ENCODE results near the gene PTPRN2. TPM values are rescaled to one million over a fixed set of nuclear protein-coding genes. Genes with fewer than 3 reads are reported as not detected.

Gene PTPRN2
- total RNA-seq, 1 experiment from 2014 or later: 2.1 TPM

GRCh38 chr7:158378978-158379377 lies 208.6 kb downstream of the PTPRN2 start:
- no peak for ATAC-seq

DNA sequence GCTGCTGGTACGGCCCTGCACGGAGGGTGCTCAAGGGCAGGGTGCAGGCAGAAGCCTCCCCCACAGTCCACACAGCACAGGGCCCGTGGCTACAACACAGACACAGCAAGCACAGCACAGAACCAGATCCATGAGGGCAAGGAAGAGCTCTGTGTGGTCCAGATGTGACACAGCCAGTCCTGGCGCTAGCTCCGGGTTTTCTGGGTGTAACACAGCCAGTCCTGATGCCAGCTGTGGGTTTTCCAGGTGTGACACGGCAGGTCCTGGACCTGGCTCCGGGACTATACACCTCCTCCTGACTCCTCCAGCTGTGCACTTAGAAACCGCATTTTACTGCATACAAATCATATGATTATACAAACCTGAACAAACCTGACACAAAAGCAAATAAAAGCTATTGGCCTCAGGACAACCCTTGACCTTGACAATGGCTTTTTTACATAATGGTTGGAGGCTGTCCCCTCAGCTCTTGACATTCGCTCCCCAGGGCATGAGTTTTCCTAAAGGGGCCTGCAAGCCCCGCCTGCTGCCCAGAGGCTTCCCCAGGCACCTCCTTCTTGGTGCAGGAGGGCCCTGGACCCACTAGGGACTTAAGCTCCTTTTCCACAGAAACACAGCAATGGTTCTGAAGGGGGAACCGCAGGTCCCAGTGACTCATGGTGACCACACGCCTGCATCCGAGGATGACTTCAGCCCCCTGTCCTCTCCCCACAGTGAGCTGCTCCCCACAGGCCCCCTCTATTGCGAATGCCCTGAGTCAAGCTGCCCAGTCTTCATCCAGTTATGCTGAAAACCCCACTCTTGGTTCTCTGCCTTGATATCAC lies 209.6 kb downstream of the PTPRN2 start:
- Histone ChIP-seq H3K4me1 (ENCODE audit: control insufficient read depth in 1 of 2, insufficient read depth in 2 of 2, low read length in 2 of 2) (no peaks in the 10 kb centered on the region), H3K9me2 (ENCODE audit: insufficient read depth) (no peaks in the 10 kb centered on the region), H3K79me2 (ENCODE audit: insufficient read depth, low read length) (no peaks in the 10 kb centered on the region), H3K27ac (ENCODE audit: low read depth, low read length) (no peak overlapping the region), H3K9ac (ENCODE audit: low read length) (no peak overlapping the region), H4K20me1 (ENCODE audit: insufficient read depth) (no peaks in the 10 kb centered on the region), H3K4me2 (ENCODE audit: low read length) (no peak overlapping the region), H2AFZ (ENCODE audit: low read depth, low read length, poor library complexity, severe bottlenecking) (no peak overlapping the region), H3K27me3 (ENCODE audit: insufficient read depth, low read length) (peaks cover 12% of the 10 kb centered on the region), H3K4me3 (replicated peaks in 1 of 2; ENCODE audit: low read depth in 1 of 2, low read length in 2 of 2) (no peak overlapping the region), H3K36me3 (ENCODE audit: control insufficient read depth in 1 of 2, insufficient read depth in 2 of 2, low read length in 2 of 2) (no peaks in the 10 kb centered on the region), H3K9me3 (ENCODE audit: control insufficient read depth in 1 of 2, insufficient read depth in 1 of 2, low read depth in 1 of 2, low read length in 2 of 2) (no peaks in the 10 kb centered on the region)
- ATAC-seq (no peak), DNase-seq (ENCODE audit: low read depth, low spot score) (no peak)
- BruUV-seq (replicated peaks): no TSS peak
- ChIA-PET RAD21 (ENCODE audit: low non-redundant PET in 1 of 2, low total read pairs in 2 of 2, uncharacterized antibody in 2 of 2, unreplicated experiment in 2 of 2) (no interaction called here), POLR2A (no interaction called here), CTCF (no interaction called here)
- intact Hi-C loops (cut with micrococcal nuclease): no loop called here
- TF ChIP-seq SIN3A (IDR thresholded peaks at IDR 0.05; ENCODE audit: low read depth) (no peak), RAD21 (IDR thresholded peaks at IDR 0.05; ENCODE audit: low read depth) (no peak), TCF7L2 (IDR thresholded peaks at IDR 0.05; ENCODE audit: borderline replicate concordance, extremely low read depth, insufficient read depth, insufficient read length) (no peak), ZFX (IDR thresholded peaks at IDR 0.05) (no peak), SRF (IDR thresholded peaks at IDR 0.05; ENCODE audit: low read depth) (no peak), EZH2phosphoT487 (IDR thresholded peaks at IDR 0.05; ENCODE audit: borderline replicate concordance) (no peak), JUND (IDR thresholded peaks at IDR 0.05) (no peak), ZNF274 (IDR thresholded peaks at IDR 0.05; ENCODE audit: low read depth, low read length) (no peak), CTCF (IDR thresholded peaks at IDR 0.05 in 2 of 3, conservative IDR thresholded peaks at IDR 0.05 in 1 of 3; ENCODE audit: borderline replicate concordance in 1 of 3, insufficient read depth in 1 of 3, low read depth in 2 of 3, low read length in 2 of 3) (no peak), POLR2AphosphoS5 (IDR thresholded peaks at IDR 0.05; ENCODE audit: low read depth, low read length) (no peak)
- TF ChIP-seq, protein P1, sequence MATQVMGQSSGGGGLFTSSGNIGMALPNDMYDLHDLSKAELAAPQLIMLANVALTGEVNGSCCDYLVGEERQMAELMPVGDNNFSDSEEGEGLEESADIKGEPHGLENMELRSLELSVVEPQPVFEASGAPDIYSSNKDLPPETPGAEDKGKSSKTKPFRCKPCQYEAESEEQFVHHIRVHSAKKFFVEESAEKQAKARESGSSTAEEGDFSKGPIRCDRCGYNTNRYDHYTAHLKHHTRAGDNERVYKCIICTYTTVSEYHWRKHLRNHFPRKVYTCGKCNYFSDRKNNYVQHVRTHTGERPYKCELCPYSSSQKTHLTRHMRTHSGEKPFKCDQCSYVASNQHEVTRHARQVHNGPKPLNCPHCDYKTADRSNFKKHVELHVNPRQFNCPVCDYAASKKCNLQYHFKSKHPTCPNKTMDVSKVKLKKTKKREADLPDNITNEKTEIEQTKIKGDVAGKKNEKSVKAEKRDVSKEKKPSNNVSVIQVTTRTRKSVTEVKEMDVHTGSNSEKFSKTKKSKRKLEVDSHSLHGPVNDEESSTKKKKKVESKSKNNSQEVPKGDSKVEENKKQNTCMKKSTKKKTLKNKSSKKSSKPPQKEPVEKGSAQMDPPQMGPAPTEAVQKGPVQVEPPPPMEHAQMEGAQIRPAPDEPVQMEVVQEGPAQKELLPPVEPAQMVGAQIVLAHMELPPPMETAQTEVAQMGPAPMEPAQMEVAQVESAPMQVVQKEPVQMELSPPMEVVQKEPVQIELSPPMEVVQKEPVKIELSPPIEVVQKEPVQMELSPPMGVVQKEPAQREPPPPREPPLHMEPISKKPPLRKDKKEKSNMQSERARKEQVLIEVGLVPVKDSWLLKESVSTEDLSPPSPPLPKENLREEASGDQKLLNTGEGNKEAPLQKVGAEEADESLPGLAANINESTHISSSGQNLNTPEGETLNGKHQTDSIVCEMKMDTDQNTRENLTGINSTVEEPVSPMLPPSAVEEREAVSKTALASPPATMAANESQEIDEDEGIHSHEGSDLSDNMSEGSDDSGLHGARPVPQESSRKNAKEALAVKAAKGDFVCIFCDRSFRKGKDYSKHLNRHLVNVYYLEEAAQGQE (IDR thresholded peaks at IDR 0.05; ENCODE audit: low read depth): no peak

More at GRCh38 chr7:158378978-158379377, 208.6 kb downstream of the PTPRN2 start:
- ChIA-PET CTCF (no interaction called here), POLR2A (no interaction called here), RAD21 (ENCODE audit: low non-redundant PET in 1 of 2, low total read pairs in 2 of 2, uncharacterized antibody in 2 of 2, unreplicated experiment in 2 of 2) (no interaction called here)
- H3K4me2 ChIP-seq (ENCODE audit: low read length): no peak overlapping the region
- no peak overlapping the region for H3K4me3 ChIP-seq (replicated peaks in 1 of 2; ENCODE audit: low read depth in 1 of 2, low read length in 2 of 2)
- H3K9me2 ChIP-seq (ENCODE audit: insufficient read depth): no peaks in the 10 kb centered on the region
- H3K9ac ChIP-seq (ENCODE audit: low read length): no peak overlapping the region
- H3K4me1 ChIP-seq (ENCODE audit: control insufficient read depth in 1 of 2, insufficient read depth in 2 of 2, low read length in 2 of 2): no peaks in the 10 kb centered on the region
- H3K27me3 ChIP-seq (ENCODE audit: insufficient read depth, low read length): peaks cover 12% of the 10 kb centered on the region
- TF ChIP-seq POLR2AphosphoS5 (IDR thresholded peaks at IDR 0.05; ENCODE audit: low read depth, low read length) (no peak), EZH2 (IDR thresholded peaks at IDR 0.05) (no peak)
- no peaks in the 10 kb centered on the region for H3K9me3 ChIP-seq (ENCODE audit: control insufficient read depth in 1 of 2, insufficient read depth in 1 of 2, low read depth in 1 of 2, low read length in 2 of 2)
- H2AFZ ChIP-seq (ENCODE audit: low read depth, low read length, poor library complexity, severe bottlenecking): no peak overlapping the region
- H3K36me3 ChIP-seq (ENCODE audit: control insufficient read depth in 1 of 2, insufficient read depth in 2 of 2, low read length in 2 of 2): no peaks in the 10 kb centered on the region
- DNase-seq (ENCODE audit: low read depth, low spot score): no peak
- H4K20me1 ChIP-seq (ENCODE audit: insufficient read depth): no peaks in the 10 kb centered on the region
- intact Hi-C loops (cut with micrococcal nuclease): no loop called here
- no TSS peak for BruUV-seq (replicated peaks)
- H3K79me2 ChIP-seq (ENCODE audit: insufficient read depth, low read length): no peaks in the 10 kb centered on the region
- no peak overlapping the region for H3K27ac ChIP-seq (ENCODE audit: low read depth, low read length)
